Measurements from ENCODE around the gene MAP2K5.
A peak's percentile ranks its signal among the peaks of the same experiment; 100 is the strongest.

DNA sequence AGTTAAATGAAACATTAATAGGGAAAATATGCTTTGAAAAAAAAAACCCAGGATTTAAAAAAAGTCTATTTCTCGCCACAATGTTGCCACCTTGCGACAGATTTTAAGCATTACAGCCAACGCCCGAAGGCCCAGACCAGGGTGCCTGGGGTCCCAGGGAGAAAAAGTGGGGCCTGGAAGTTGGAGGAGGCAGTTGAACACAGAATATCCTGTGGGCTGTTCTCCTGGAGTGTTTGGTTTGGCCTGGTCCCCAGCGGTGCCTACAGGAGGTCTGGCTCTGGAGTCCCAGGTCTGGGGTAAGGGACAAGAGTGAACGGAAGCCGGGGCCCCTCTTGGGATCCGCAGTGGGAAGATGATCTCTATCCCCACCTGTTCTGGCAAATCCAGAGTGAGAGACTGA lies 294.0 kb downstream of the MAP2K5 start:
- TF ChIP-seq CTCF (IDR thresholded peaks at IDR 0.05; ENCODE audit: poor library complexity) (peak; percentile 85), EZH2 (IDR thresholded peaks at IDR 0.05; ENCODE audit: borderline replicate concordance) (no peak)
